Stimulated activated naive CD8-positive, alpha-beta T cell treated with anti-CD3 and anti-CD28 coated beads, Interleukin-15, amount 100 ng/mL, for 72 hours (primary cell): ENCODE measurements around the gene HCN2.

Source experiments
- ATAC-seq: fragments of 150-1000 bp; cut with Tn5 transposase; 2 replicates; pipeline ENCODE4 v1.10.0; 2021; ENCODE audit warnings: mild to moderate bottlenecking, moderate library complexity
- DNase-seq, 2 donors: peaks; one replicate each; pipeline ENCODE4 v3.0.0; 2021 to 2022
- H3K27ac Mint-ChIP-seq, 2 donors: one replicate each; pipeline ENCODE4 v1.8.0; 2022; ENCODE audit warnings: mild to moderate bottlenecking in 2 of 2, mixed read lengths in 2 of 2, moderate library complexity in 2 of 2
- H3K27me3 Mint-ChIP-seq: one replicate; pipeline ENCODE4 v1.8.0; 2022; ENCODE audit warnings: mixed read lengths
- H3K4me1 Mint-ChIP-seq: one replicate; pipeline ENCODE4 v1.8.0; 2022; ENCODE audit warnings: mild to moderate bottlenecking, mixed read lengths
- H3K4me3 Mint-ChIP-seq, 2 donors: one replicate each; pipeline ENCODE4 v1.8.0; 2022; ENCODE audit warnings: mild to moderate bottlenecking in 2 of 2, mixed read lengths in 2 of 2, moderate library complexity in 1 of 2
- H3K9me3 Mint-ChIP-seq, 2 donors: one replicate each; pipeline ENCODE4 v1.8.0; 2022; ENCODE audit warnings: mixed read lengths in 2 of 2

HCN2 gene

GRCh38 chr19:566403-566802, 23.3 kb upstream of the HCN2 start:
- Mint-ChIP-seq H3K27me3 (no peaks in the 10 kb centered on the region), H3K27ac (no peak overlapping the region), H3K4me1 (peaks cover 13% of the 10 kb centered on the region), H3K4me3 (no peak overlapping the region), H3K9me3 (no peaks in the 10 kb centered on the region)
- DNase-seq (no peak), ATAC-seq (no peak)

GRCh38 chr19:566844-567243, 22.8 kb upstream of the HCN2 start:
- ATAC-seq (no peak), DNase-seq (no peak)
- no peak overlapping the region for H3K27ac Mint-ChIP-seq
- H3K4me1 Mint-ChIP-seq = peaks cover 15% of the 10 kb centered on the region
- no peak overlapping the region for H3K4me3 Mint-ChIP-seq
- no peaks in the 10 kb centered on the region for H3K9me3 Mint-ChIP-seq
- H3K27me3 Mint-ChIP-seq = no peaks in the 10 kb centered on the region

- H3K27ac Mint-ChIP-seq = no peak overlapping the region
- no peak overlapping the region for H3K4me3 Mint-ChIP-seq
- peaks cover 19% of the 10 kb centered on the region for H3K4me1 Mint-ChIP-seq
- H3K9me3 Mint-ChIP-seq = no peaks in the 10 kb centered on the region
- no peaks in the 10 kb centered on the region for H3K27me3 Mint-ChIP-seq
- ATAC-seq (no peak), DNase-seq (no peak)
These were observed 22.3 kb upstream of the HCN2 start for GRCh38 chr19:567296-567900.

- H3K27ac Mint-ChIP-seq = peak overlapping the region in 1 of 2 donors; percentile 71
- H3K27me3 Mint-ChIP-seq = no peaks in the 10 kb centered on the region
- peak overlapping the region in 1 of 2 donors; percentile 42 for H3K4me3 Mint-ChIP-seq
- peaks cover 41% of the 10 kb centered on the region for H3K4me1 Mint-ChIP-seq
- ATAC-seq = no peak
- no peaks in the 10 kb centered on the region for H3K9me3 Mint-ChIP-seq
- DNase-seq = no peak
These were observed 19.4 kb upstream of the HCN2 start for GRCh38 chr19:570251-570686.

GRCh38 chr19:570937-571565, 18.6 kb upstream of the HCN2 start:
- Mint-ChIP-seq H3K4me1 (peaks cover 48% of the 10 kb centered on the region), H3K9me3 (no peaks in the 10 kb centered on the region), H3K27me3 (no peaks in the 10 kb centered on the region), H3K4me3 (peak overlapping the region; percentile 88 to 93), H3K27ac (peak overlapping the region; percentile 55 to 86)
- ATAC-seq = peak; percentile 36
- DNase-seq = peak; percentile 61 to 63

GRCh38 chr19:571566-571974, 18.1 kb upstream of the HCN2 start:
- Mint-ChIP-seq H3K4me1 (peaks cover 54% of the 10 kb centered on the region), H3K27ac (peak overlapping the region; percentile 86 to 96), H3K9me3 (no peaks in the 10 kb centered on the region), H3K4me3 (peak overlapping the region; percentile 88 to 93), H3K27me3 (no peaks in the 10 kb centered on the region)
- no peak for ATAC-seq
- DNase-seq = no peak

GRCh38 chr19:572140-572742, 17.4 kb upstream of the HCN2 start, which contains the start of gene BSG:
TSS of gene BSG (plus strand) at chr19:572596. CDS start at chr19:572635, 39 bp downstream.
- Mint-ChIP-seq H3K27me3 (no peaks in the 10 kb centered on the region), H3K4me1 (peaks cover 60% of the 10 kb centered on the region), H3K9me3 (no peaks in the 10 kb centered on the region), H3K27ac (peak within 1 kb of the TSS; percentile 97), H3K4me3 (peak within 1 kb of the TSS; percentile 88 to 93)
- ATAC-seq (peak; percentile 90), DNase-seq (peak; percentile 97 to 98)

GRCh38 chr19:572743-573518, 16.8 kb upstream of the HCN2 start:
- ATAC-seq (peak; percentile 38), DNase-seq (no peak)
- Mint-ChIP-seq H3K9me3 (no peaks in the 10 kb centered on the region), H3K27ac (peak overlapping the region; percentile 88 to 97), H3K4me1 (peaks cover 61% of the 10 kb centered on the region), H3K4me3 (peak overlapping the region; percentile 88 to 93), H3K27me3 (no peaks in the 10 kb centered on the region)

GRCh38 chr19:573519-573825, 16.2 kb upstream of the HCN2 start:
- no peak for ATAC-seq
- Mint-ChIP-seq H3K9me3 (no peaks in the 10 kb centered on the region), H3K4me1 (peaks cover 61% of the 10 kb centered on the region), H3K4me3 (peak overlapping the region; percentile 88 to 93), H3K27ac (peak overlapping the region; percentile 40 to 88), H3K27me3 (no peaks in the 10 kb centered on the region)
- no peak for DNase-seq

GRCh38 chr19:574658-575526, 14.8 kb upstream of the HCN2 start:
- H3K4me3 Mint-ChIP-seq = peak overlapping the region; percentile 88 to 93
- no peaks in the 10 kb centered on the region for H3K9me3 Mint-ChIP-seq
- peak overlapping the region in 1 of 2 donors; percentile 81 for H3K27ac Mint-ChIP-seq
- H3K4me1 Mint-ChIP-seq = peaks cover 57% of the 10 kb centered on the region
- H3K27me3 Mint-ChIP-seq = no peaks in the 10 kb centered on the region
- no peak for DNase-seq
- ATAC-seq = no peak

- DNase-seq (no peak), ATAC-seq (no peak)
- Mint-ChIP-seq H3K27ac (no peak overlapping the region), H3K27me3 (no peaks in the 10 kb centered on the region), H3K9me3 (no peaks in the 10 kb centered on the region), H3K4me1 (peaks cover 54% of the 10 kb centered on the region), H3K4me3 (no peak overlapping the region)
These were observed 13.9 kb upstream of the HCN2 start for GRCh38 chr19:575527-576506.

- Mint-ChIP-seq H3K27ac (no peak overlapping the region), H3K4me3 (no peak overlapping the region), H3K4me1 (peaks cover 45% of the 10 kb centered on the region), H3K9me3 (no peaks in the 10 kb centered on the region), H3K27me3 (no peaks in the 10 kb centered on the region)
- ATAC-seq = no peak
- no peak for DNase-seq
These were observed 12.8 kb upstream of the HCN2 start for GRCh38 chr19:576768-577438.

GRCh38 chr19:577439-578392, 12.0 kb upstream of the HCN2 start:
- H3K4me1 Mint-ChIP-seq = peaks cover 41% of the 10 kb centered on the region
- DNase-seq (no peak), ATAC-seq (peak; percentile 3)
- no peaks in the 10 kb centered on the region for H3K27me3 Mint-ChIP-seq
- H3K27ac Mint-ChIP-seq = peak overlapping the region in 1 of 2 donors; percentile 85
- H3K4me3 Mint-ChIP-seq = no peak overlapping the region
- no peaks in the 10 kb centered on the region for H3K9me3 Mint-ChIP-seq
